Heart right ventricle (tissue), 16 donors: ENCODE measurements around the gene PPP1R3F. TPM values are rescaled to one million over a fixed set of nuclear protein-coding genes. Genes with fewer than 3 reads are reported as not detected.

Experiments
- ATAC-seq, 8 donors: fragments of 200-7000 bp; cut with Tn5 transposase; one replicate each; pipeline ENCODE4 v1.9.1; 2020; ENCODE audit warnings: mild to moderate bottlenecking in 8 of 8, moderate library complexity in 8 of 8, moderate number of reproducible peaks in 1 of 8
- DNase-seq, 2 donors: peaks; one replicate each; pipeline ENCODE4 v3.0.0-alpha.2; 2020
- H3K27ac ChIP-seq, 10 donors: fragments of 200-600 bp; sonication (generic) in 2 of 10; one replicate each; pipeline versions ENCODE4 v1.5.0 to v1.8.0; 2020 to 2022; ENCODE audit warnings: mild to moderate bottlenecking in 3 of 10
- H3K27me3 ChIP-seq, 7 donors: fragments of 200-600 bp; one replicate each; pipeline ENCODE4 v1.8.0; 2021 to 2022; ENCODE audit warnings: mild to moderate bottlenecking in 2 of 7
- H3K36me3 ChIP-seq, 9 donors: fragments of 200-600 bp; sonication (generic) in 1 of 9; one replicate each; pipeline versions ENCODE4 v1.5.0 to v1.8.0; 2020 to 2022; ENCODE audit warnings: mild to moderate bottlenecking in 2 of 9
- H3K4me1 ChIP-seq, 9 donors: fragments of 200-600 bp; sonication (generic) in 1 of 9; one replicate each; pipeline versions ENCODE4 v1.5.0 to v1.8.0; 2020 to 2022; ENCODE audit warnings: mild to moderate bottlenecking in 4 of 9
- H3K4me3 ChIP-seq, 10 donors: fragments of 200-600 bp; sonication (generic) in 2 of 10; one replicate each; pipeline versions ENCODE4 v1.5.0 to v1.8.0; 2020 to 2022; ENCODE audit warnings: mild to moderate bottlenecking in 7 of 10, moderate library complexity in 2 of 10
- H3K9me3 ChIP-seq, 11 donors: fragments of 200-600 bp in 10 of 11; sonication (generic) in 2 of 11; one replicate each; pipeline versions ENCODE4 v1.5.0 to v1.8.0; 2013 to 2022; ENCODE audit warnings: mild to moderate bottlenecking in 2 of 11, control low read depth in 1 of 11, moderate library complexity in 1 of 11
- WGBS, 2 donors: extraction: QIAGEN DNeasy Blood & Tissue Kit; methylation state at CpG; one replicate each; pipeline ENCODE4 v1.1.7; 2013; ENCODE audit warnings: inconsistent platforms in 1 of 2; 5-methylcytosine and 5-hydroxymethylcytosine counted together
- intact Hi-C, 10 donors: fragments of 100-400 bp; cut with DNase I; formaldehyde crosslinking; loops; one replicate each; pipeline versions ENCODE4 v1.11.1 to v1.14.2; 2022
- polyA plus RNA-seq, 2 donors: library from polyadenylated mRNA; stranded (reverse); fragments of 200-250 nt; gene quantifications; one replicate each; pipeline ENCODE4 v1.2.3, GENCODE V29; 2013
- total RNA-seq, 10 donors: library from RNA; stranded (reverse); fragmentation: NEBNext Ultra II Directional in 3 of 10; extraction: Animal tissue kit (Norgen Biotek cat#: 25700) in 3 of 10; gene quantifications; one replicate each; pipeline versions ENCODE4 v1.2.1 to v1.2.4, GENCODE V29; 2021 to 2023
- TF ChIP-seq, protein P1 (sequence below), 9 donors: fragments of 200-600 bp; sonication (generic) in 2 of 9; IDR thresholded peaks; one replicate each; pipeline versions ENCODE4 v1.5.0 to v1.8.0; 2021 to 2022; ENCODE audit warnings: antibody characterized with exemption in 9 of 9, mild to moderate bottlenecking in 5 of 9, moderate library complexity in 1 of 9
- donor health status: Arrhythmogenic right ventricular cardiomyopathy.
- donor health status: ischemic (EF 13 %, LVEDD 7.1; RV severe dilation, severe dysfunction).
- donor health status: healthy with polysubstance abuse.
- donor health status: DM: no; HTN: yes; CAD: no.
- donor health status: DM: no; HTN: no; CAD: no.
- donor health status: ischemic (EF 25% LVEDD 6.9; RV normal size, moderate dysfunction).
- donor health status: ischemic (EF 25% LVEDD 5.7; RV mildly dilated, moderate dysfunction).
- donor health status: healthy.
- donor health status: DM: yes; HTN: yes; CAD: no.
- donor health status: Ischemic cardiomyopathy.
- donor health status: ischemic (EF 35%, LVEDD 5.7; RV mildly dilated, moderate dysfunction).
- donor health status: nonischemic (EF 11% LVEDD 7.7; RV severe dilation, severe dysfunction).
- donor health status: DM: yes; HTN: yes; CAD: no.
- donor health status: PGD.
- donor health status: ischemic (EF 29% LVEDD 5.4; RV normal size, mild dysfunction).
- donor health status: nonischemic (EF 23%, LVEDD 6.1; RV moderate dilation, normal function).

Gene PPP1R3F
- total and polyA plus RNA-seq, 12 donors: 10.8 to 26.0 (median 19.8) TPM

DNA sequence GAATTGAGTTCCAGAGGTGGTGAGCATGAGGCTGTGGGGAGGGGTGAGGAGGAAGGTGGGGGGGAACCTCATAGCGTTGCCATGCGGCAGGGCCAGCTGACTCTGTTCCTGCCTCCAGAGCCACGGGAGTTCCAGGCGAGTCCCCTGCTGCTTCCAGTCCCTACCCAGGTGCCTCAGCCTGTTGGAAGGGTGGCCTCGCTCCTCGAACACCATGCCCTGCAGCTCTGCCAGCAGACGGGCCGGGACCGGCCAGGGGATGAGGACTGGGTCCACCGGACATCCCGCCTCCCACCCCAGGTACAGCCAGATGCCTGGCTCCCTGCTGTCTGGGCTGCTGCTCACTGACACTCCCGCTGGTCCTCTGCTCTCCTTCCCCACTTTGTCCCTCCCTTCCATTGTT lies 26.4 kb upstream of the PPP1R3F start:
- no peak overlapping the region for H3K4me3 ChIP-seq
- H3K27me3 ChIP-seq: no peaks in the 10 kb centered on the region
- no peak for DNase-seq
- TF ChIP-seq, protein P1, sequence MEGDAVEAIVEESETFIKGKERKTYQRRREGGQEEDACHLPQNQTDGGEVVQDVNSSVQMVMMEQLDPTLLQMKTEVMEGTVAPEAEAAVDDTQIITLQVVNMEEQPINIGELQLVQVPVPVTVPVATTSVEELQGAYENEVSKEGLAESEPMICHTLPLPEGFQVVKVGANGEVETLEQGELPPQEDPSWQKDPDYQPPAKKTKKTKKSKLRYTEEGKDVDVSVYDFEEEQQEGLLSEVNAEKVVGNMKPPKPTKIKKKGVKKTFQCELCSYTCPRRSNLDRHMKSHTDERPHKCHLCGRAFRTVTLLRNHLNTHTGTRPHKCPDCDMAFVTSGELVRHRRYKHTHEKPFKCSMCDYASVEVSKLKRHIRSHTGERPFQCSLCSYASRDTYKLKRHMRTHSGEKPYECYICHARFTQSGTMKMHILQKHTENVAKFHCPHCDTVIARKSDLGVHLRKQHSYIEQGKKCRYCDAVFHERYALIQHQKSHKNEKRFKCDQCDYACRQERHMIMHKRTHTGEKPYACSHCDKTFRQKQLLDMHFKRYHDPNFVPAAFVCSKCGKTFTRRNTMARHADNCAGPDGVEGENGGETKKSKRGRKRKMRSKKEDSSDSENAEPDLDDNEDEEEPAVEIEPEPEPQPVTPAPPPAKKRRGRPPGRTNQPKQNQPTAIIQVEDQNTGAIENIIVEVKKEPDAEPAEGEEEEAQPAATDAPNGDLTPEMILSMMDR (IDR thresholded peaks at IDR 0.05): no peak
- H3K4me1 ChIP-seq: peaks cover 0 to 5% (median 0%) of the 10 kb centered on the region in 9 donors
- no peak for ATAC-seq
- intact Hi-C loops: no loop called here
- peaks cover 0 to 68% (median 0%) of the 10 kb centered on the region in 9 donors for H3K36me3 ChIP-seq
- no peaks in the 10 kb centered on the region for H3K9me3 ChIP-seq
- H3K27ac ChIP-seq: no peak overlapping the region
- WGBS, 2 donors: 91 to 92% methylated on average over 9 to 12 of the region's 12 CpGs

DNA sequence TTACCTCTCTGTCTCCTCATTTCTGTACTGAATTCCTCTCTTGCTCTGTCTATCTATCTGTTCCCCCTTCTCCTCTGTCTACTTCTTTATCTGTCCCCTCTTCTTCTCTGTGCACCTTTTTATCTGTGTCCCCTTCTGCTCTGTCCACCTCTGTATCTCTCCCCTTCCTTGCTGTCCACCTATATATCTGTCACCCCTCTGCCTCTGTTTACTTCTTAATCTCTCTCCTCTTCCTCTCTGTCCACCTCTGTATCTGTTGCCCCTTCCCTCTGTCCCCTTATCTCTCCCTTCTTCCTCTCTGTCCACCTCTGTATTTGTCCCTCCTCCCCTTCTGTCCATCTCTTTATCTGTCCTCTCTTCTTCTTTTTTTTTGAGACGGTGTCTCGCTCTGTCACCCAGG lies 25.4 kb upstream of the PPP1R3F start:
- H3K27me3 ChIP-seq: no peaks in the 10 kb centered on the region
- H3K9me3 ChIP-seq: no peaks in the 10 kb centered on the region
- H3K4me1 ChIP-seq: no peaks in the 10 kb centered on the region
- H3K36me3 ChIP-seq: peaks cover 0 to 76% (median 0%) of the 10 kb centered on the region in 9 donors
- no peak overlapping the region for H3K4me3 ChIP-seq
- WGBS, 2 donors: 87 to 100% methylated on average over 2 of the region's 2 CpGs
- no peak overlapping the region for H3K27ac ChIP-seq
- intact Hi-C loops: no loop called here
- DNase-seq (no peak), ATAC-seq (no peak)
- TF ChIP-seq, protein P1 (IDR thresholded peaks at IDR 0.05): no peak

DNA sequence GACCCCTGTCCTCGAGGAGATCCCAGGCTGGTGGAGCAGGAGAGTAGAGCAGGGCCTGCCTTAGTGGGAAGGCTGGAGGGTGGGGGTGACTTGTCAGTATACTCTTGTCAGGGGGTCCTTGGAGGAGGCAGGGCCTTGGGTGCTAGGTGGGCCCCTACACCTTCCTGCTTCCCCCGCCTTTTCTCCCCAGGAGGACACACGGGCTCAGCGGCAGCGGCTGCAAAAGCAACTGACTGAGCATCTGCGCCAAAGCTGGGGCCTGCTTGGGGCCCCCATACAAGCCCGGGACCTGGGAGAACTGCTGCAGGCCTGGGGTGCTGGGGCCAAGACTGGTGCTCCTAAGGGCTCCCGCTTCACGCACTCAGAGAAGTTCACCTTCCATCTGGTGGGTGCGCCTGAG lies 23.1 kb upstream of the PPP1R3F start:
- peaks cover 0 to 74% (median 0%) of the 10 kb centered on the region in 9 donors for H3K36me3 ChIP-seq
- no peak for ATAC-seq
- TF ChIP-seq, protein P1 (IDR thresholded peaks at IDR 0.05): no peak
- no peaks in the 10 kb centered on the region for H3K4me1 ChIP-seq
- no peak overlapping the region for H3K27ac ChIP-seq
- no peak overlapping the region for H3K4me3 ChIP-seq
- intact Hi-C loops: no loop called here
- no peak for DNase-seq
- no peaks in the 10 kb centered on the region for H3K27me3 ChIP-seq
- WGBS, 2 donors: 94 to 98% methylated on average over 10 of the region's 10 CpGs
- H3K9me3 ChIP-seq: no peaks in the 10 kb centered on the region

DNA sequence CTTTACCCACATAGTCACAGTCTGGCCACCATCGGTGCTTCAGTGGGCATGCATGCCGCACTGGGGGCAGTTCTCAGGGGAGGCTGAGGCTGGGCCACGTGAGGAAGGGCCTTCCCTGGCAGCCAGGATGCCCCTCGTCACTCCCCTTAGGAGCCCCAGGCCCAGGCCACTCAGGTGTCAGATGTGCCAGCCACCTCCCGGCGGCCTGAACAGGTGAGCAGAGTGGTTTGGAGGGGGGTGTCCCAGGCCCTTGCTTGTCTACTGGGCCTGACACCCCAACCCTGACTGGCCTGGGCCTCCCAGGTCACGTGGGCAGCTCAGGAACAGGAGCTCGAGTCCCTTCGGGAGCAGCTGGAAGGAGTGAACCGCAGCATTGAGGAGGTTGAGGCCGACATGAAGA lies 22.2 kb upstream of the PPP1R3F start:
- Histone ChIP-seq H3K4me3 (no peak overlapping the region), H3K27me3 (no peaks in the 10 kb centered on the region), H3K27ac (no peak overlapping the region), H3K9me3 (no peaks in the 10 kb centered on the region), H3K36me3 (peaks cover 0 to 67% (median 0%) of the 10 kb centered on the region in 9 donors), H3K4me1 (no peaks in the 10 kb centered on the region)
- 93 to 97% methylated on average over 8 to 11 of the region's 11 CpGs for WGBS, 2 donors
- intact Hi-C loops: no loop called here
- no peak for ATAC-seq
- no peak for DNase-seq
- TF ChIP-seq, protein P1 (IDR thresholded peaks at IDR 0.05): no peak
